Measurements from ENCODE around the gene ZNRF2.

GRCh38 chr7:30253796-30254165 lies 30.6 kb upstream of the ZNRF2 start:
- TF ChIP-seq EP300 (IDR thresholded peaks at IDR 0.05) = no peak
- TF ChIP-seq POLR2A (IDR thresholded peaks at IDR 0.05) = no peak
- TF ChIP-seq, protein P1, sequence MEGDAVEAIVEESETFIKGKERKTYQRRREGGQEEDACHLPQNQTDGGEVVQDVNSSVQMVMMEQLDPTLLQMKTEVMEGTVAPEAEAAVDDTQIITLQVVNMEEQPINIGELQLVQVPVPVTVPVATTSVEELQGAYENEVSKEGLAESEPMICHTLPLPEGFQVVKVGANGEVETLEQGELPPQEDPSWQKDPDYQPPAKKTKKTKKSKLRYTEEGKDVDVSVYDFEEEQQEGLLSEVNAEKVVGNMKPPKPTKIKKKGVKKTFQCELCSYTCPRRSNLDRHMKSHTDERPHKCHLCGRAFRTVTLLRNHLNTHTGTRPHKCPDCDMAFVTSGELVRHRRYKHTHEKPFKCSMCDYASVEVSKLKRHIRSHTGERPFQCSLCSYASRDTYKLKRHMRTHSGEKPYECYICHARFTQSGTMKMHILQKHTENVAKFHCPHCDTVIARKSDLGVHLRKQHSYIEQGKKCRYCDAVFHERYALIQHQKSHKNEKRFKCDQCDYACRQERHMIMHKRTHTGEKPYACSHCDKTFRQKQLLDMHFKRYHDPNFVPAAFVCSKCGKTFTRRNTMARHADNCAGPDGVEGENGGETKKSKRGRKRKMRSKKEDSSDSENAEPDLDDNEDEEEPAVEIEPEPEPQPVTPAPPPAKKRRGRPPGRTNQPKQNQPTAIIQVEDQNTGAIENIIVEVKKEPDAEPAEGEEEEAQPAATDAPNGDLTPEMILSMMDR (IDR thresholded peaks at IDR 0.05) = no peak
